ENCODE data around the gene SLC2A13.
A peak's percentile ranks its signal among the peaks of the same experiment; 100 is the strongest.

The SLC2A13 gene

DNA sequence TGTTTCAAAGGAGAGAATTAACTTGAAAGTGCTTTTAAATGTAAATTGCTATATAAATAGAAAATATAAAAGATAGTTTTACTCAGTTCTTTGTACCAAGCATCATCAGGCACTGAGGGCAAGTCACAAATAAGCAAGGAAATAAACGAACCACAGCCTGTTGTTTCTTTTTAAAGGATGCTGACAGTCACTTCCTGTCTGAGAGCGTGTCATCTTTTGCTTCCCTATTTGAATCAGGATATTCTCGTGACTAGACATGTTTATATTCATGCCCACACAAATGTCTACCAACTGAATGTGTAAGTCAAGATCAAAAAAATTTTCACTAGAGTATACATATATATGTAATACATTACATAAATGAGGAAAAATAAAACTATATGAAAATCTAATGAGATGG, 31.4 kb upstream of the SLC2A13 start:
- Histone ChIP-seq H3K4me3 (ENCODE audit: low read depth, low read length) (no peak overlapping the region), H3K36me3 (ENCODE audit: control insufficient read depth, insufficient read depth, low read length) (no peaks in the 10 kb centered on the region), H3K27ac (ENCODE audit: low read depth, low read length) (no peak overlapping the region), H3K4me1 (ENCODE audit: control insufficient read depth, insufficient read depth, low read length) (no peaks in the 10 kb centered on the region), H3K9ac (ENCODE audit: low read length) (no peak overlapping the region), H3K27me3 (ENCODE audit: control insufficient read depth, insufficient read depth, low read length) (no peaks in the 10 kb centered on the region), H3K9me3 (ENCODE audit: control insufficient read depth, insufficient read depth, low read depth, low read length) (no peaks in the 10 kb centered on the region)

DNA sequence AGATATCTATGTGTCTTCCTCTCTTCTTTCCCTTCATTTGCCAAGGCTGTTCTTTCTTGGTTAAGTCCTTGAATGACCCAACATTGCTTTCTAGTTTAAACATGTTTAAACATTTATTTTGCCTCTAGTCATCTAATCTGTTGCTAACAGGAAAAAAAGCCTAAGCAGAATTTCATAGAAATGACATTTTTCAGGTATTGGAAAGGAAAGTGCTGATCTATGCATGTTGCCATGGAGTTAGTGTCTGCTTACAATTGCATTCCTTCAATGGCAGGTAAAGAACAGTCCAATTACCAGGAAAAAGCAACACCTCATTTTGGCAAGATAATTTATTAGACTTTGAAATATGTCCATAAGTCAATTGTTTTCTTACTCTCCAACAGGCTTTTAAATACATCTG, 21.5 kb upstream of the SLC2A13 start:
- no peak overlapping the region for H3K4me3 ChIP-seq (ENCODE audit: low read depth, low read length)
- H3K27me3 ChIP-seq (ENCODE audit: control insufficient read depth, insufficient read depth, low read length) = no peaks in the 10 kb centered on the region
- H3K27ac ChIP-seq (ENCODE audit: low read depth, low read length) = no peak overlapping the region
- H3K4me1 ChIP-seq (ENCODE audit: control insufficient read depth, insufficient read depth, low read length) = no peaks in the 10 kb centered on the region
- H3K9me3 ChIP-seq (ENCODE audit: control insufficient read depth, insufficient read depth, low read depth, low read length) = no peaks in the 10 kb centered on the region
- H3K36me3 ChIP-seq (ENCODE audit: control insufficient read depth, insufficient read depth, low read length) = no peaks in the 10 kb centered on the region
- H3K9ac ChIP-seq (ENCODE audit: low read length) = no peak overlapping the region

DNA sequence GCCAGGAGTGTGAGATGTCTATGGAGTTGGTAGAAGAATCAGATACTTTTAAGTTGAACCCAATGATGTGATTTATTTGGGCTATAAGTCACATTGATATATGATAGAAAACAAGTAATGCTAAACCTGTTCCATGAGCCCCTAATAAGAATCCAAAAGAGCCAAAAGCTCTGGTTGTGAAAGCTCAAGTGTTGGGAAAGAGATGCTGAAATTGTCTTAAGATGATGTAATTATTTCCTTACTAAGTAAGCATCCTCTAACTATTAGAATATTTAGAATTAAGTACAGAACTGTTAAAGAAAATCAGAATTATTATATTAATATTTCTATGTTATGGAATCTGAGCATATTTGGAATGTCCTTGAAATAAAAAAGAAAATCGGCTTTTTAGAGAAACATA, 17.6 kb upstream of the SLC2A13 start:
- H3K4me3 ChIP-seq (ENCODE audit: low read depth, low read length) = no peak overlapping the region
- H3K27me3 ChIP-seq (ENCODE audit: control insufficient read depth, insufficient read depth, low read length) = no peaks in the 10 kb centered on the region
- H3K4me1 ChIP-seq (ENCODE audit: control insufficient read depth, insufficient read depth, low read length) = no peaks in the 10 kb centered on the region
- no peak overlapping the region for H3K27ac ChIP-seq (ENCODE audit: low read depth, low read length)
- H3K9me3 ChIP-seq (ENCODE audit: control insufficient read depth, insufficient read depth, low read depth, low read length) = no peaks in the 10 kb centered on the region
- no peaks in the 10 kb centered on the region for H3K36me3 ChIP-seq (ENCODE audit: control insufficient read depth, insufficient read depth, low read length)
- no peak overlapping the region for H3K9ac ChIP-seq (ENCODE audit: low read length)

DNA sequence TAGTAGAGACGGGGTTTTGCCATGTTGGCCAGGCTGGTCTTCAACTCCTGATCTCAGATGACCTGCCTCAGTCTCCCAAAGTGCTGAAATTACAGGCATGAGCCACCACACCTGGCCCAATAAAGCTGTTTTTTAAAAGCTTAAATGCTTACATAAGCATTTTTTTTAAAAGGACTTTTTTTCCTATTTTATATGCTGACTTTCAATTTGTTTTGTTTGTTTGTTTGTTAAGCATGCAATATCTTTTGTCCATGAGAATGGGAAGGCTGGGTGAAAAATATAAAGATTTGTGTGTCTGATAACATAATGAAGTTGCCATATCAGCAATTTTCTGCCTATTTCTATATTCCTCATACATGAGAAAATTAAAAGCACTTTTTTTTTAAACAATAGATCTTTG, 17.0 kb upstream of the SLC2A13 start:
- Histone ChIP-seq H3K9ac (ENCODE audit: low read length) (no peak overlapping the region), H3K9me3 (ENCODE audit: control insufficient read depth, insufficient read depth, low read depth, low read length) (no peaks in the 10 kb centered on the region), H3K4me1 (ENCODE audit: control insufficient read depth, insufficient read depth, low read length) (no peaks in the 10 kb centered on the region), H3K4me3 (ENCODE audit: low read depth, low read length) (no peak overlapping the region), H3K27me3 (ENCODE audit: control insufficient read depth, insufficient read depth, low read length) (no peaks in the 10 kb centered on the region), H3K36me3 (ENCODE audit: control insufficient read depth, insufficient read depth, low read length) (no peaks in the 10 kb centered on the region), H3K27ac (ENCODE audit: low read depth, low read length) (no peak overlapping the region)

DNA sequence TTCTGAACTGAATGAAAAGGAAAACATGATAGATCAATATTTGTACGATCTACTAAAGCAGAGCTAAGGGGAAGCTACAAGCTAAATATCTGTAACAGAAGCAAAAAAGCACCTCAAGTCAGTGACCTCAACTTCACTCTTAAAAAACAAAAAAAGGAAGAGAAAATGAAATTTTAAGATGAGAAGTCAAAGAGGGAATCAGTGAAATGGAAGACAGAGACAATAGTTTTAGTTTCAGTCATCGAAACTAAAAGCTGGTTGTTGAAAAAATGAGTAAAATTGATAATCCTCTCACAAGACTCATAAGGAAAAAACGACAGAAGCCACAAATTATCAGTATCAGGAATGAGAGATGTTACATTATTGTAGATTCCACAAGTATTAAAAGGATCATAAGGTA, 11.9 kb upstream of the SLC2A13 start:
- H3K9ac ChIP-seq (ENCODE audit: low read length) = no peak overlapping the region
- H3K27ac ChIP-seq (ENCODE audit: low read depth, low read length) = no peak overlapping the region
- no peaks in the 10 kb centered on the region for H3K4me1 ChIP-seq (ENCODE audit: control insufficient read depth, insufficient read depth, low read length)
- H3K27me3 ChIP-seq (ENCODE audit: control insufficient read depth, insufficient read depth, low read length) = no peaks in the 10 kb centered on the region
- no peak overlapping the region for H3K4me3 ChIP-seq (ENCODE audit: low read depth, low read length)
- no peaks in the 10 kb centered on the region for H3K36me3 ChIP-seq (ENCODE audit: control insufficient read depth, insufficient read depth, low read length)
- H3K9me3 ChIP-seq (ENCODE audit: control insufficient read depth, insufficient read depth, low read depth, low read length) = no peaks in the 10 kb centered on the region

DNA sequence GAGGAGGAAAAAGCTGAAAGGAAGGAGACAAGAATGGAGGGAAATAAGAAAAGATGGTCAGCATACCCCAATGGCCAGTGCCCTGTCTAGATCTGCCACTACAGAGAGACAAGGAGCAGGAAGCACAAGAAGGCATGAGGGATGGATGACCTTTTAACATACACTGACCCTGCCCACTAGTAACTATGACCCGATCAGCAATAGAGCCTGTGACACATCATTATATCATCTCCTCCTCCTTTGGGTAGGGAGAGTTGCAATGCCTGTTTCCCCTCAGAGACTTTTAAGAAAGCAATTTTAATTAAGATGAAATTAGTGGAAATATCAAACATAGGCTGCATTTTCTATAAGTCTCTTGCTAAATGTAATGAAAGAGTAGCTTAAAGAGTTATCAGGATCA, 4.7 kb upstream of the SLC2A13 start:
- no peak overlapping the region for H3K4me3 ChIP-seq (ENCODE audit: low read depth, low read length)
- no peak overlapping the region for H3K27ac ChIP-seq (ENCODE audit: low read depth, low read length)
- no peaks in the 10 kb centered on the region for H3K9me3 ChIP-seq (ENCODE audit: control insufficient read depth, insufficient read depth, low read depth, low read length)
- no peaks in the 10 kb centered on the region; the same call in 1 of the 2 replicates for H3K27me3 ChIP-seq (ENCODE audit: control insufficient read depth, insufficient read depth, low read length)
- H3K36me3 ChIP-seq (ENCODE audit: control insufficient read depth, insufficient read depth, low read length) = no peaks in the 10 kb centered on the region
- no peak overlapping the region for H3K9ac ChIP-seq (ENCODE audit: low read length)
- H3K4me1 ChIP-seq (ENCODE audit: control insufficient read depth, insufficient read depth, low read length) = peaks cover 9% of the 10 kb centered on the region

DNA sequence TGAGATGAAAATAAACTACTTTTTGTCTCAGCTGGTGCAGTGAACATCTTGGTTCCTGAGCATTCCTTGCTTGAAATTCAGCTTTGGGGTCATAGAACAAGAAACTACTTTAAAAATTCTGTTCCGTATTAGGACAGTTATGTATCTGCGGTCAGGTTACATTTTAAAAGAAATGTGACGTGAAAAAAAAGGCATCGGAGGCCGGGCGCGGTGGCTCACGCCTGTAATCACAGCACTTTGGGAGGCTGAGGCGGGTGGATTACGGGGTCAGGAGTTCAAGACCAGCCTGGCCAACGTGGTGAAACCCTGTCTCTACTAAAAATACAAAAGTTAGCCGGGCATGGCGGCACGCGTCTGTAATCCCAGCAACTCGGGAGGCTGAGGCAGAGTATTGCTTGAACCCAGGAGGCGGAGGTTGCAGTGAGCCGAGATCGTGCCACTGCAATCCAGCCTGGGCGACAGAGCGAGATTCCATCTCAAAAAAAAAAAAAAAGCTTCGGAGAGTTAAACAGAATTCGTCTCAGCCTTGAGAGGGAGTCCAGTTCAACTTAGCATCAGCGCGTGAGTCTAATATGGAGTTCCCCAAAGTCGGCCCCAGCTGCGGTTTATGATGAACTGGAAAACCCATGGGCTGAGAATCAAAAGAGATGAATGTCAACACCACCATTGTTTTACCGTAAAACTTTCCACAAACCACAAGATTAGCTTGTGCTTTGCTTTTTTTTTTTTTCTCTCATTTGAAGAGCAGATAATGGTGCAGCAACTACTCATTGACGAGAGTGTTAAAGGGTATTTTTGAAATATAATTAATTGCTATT, 2.1 kb upstream of the SLC2A13 start:
- no peak overlapping the region for H3K9ac ChIP-seq (ENCODE audit: low read length)
- peaks cover 9% of the 10 kb centered on the region for H3K27me3 ChIP-seq (ENCODE audit: control insufficient read depth, insufficient read depth, low read length)
- peaks cover 25% of the 10 kb centered on the region for H3K4me1 ChIP-seq (ENCODE audit: control insufficient read depth, insufficient read depth, low read length)
- no peaks in the 10 kb centered on the region for H3K9me3 ChIP-seq (ENCODE audit: control insufficient read depth, insufficient read depth, low read depth, low read length)
- H3K27ac ChIP-seq (ENCODE audit: low read depth, low read length) = no peak overlapping the region
- no peak overlapping the region for H3K4me3 ChIP-seq (ENCODE audit: low read depth, low read length)
- H3K36me3 ChIP-seq (ENCODE audit: control insufficient read depth, insufficient read depth, low read length) = no peaks in the 10 kb centered on the region

DNA sequence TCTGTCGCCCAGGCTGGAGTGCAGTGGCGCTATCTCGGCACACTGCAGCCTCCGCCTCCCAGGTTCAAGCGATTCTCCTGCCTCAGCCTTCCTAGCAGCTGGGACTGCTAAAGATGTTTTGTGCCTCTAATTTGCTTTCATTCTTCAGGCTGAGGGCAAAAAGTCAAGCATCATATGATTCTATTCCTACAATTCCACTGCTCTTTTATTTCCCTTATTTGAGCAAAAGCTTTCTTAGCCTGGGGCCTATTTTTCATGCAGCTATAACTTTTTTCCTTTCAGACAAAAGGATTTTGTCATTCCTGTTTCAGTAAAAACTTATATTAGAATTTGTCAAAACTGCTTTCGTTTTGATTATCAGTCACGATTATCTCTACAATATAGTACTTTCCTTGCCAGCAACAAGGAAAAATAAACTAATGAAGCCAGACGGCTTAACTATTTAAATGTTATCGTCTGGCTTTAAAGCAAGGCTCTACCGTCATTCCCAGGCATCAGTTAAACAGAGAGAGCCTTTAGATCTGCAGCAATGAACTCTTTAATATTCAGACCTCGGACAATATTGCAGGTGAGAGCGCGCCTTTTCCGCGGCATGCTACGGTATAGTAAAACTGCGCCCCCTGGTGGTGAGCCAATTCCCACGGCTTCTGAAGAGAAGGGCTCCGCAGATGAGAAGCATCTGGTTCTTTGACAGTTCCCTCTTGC, 1.4 kb upstream of the SLC2A13 start:
- H3K27ac ChIP-seq (ENCODE audit: low read depth, low read length) = no peak overlapping the region
- peaks cover 28% of the 10 kb centered on the region for H3K4me1 ChIP-seq (ENCODE audit: control insufficient read depth, insufficient read depth, low read length)
- no peaks in the 10 kb centered on the region for H3K9me3 ChIP-seq (ENCODE audit: control insufficient read depth, insufficient read depth, low read depth, low read length)
- no peaks in the 10 kb centered on the region for H3K36me3 ChIP-seq (ENCODE audit: control insufficient read depth, insufficient read depth, low read length)
- no peak overlapping the region for H3K4me3 ChIP-seq (ENCODE audit: low read depth, low read length)
- no peak overlapping the region for H3K9ac ChIP-seq (ENCODE audit: low read length)
- H3K27me3 ChIP-seq (ENCODE audit: control insufficient read depth, insufficient read depth, low read length) = peaks cover 9% of the 10 kb centered on the region

DNA sequence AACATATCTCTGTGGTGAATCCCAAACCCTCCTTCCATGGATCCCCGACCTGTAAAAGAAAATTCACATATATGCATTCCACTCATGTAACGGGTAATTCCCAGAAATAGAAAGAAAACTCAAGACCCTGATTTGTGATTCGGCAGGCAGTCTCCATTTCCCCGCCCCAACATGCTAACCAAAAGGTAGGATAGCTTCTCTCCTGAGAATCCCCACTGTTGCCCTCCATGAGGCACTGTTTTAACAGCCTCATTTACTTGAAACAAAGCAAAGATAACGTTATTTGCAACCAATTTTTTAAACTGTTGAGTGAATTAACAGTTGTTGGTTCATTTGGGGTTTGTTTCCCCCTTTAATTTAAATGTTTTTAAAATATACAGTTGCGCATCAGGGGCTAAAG, 774 bp upstream of the SLC2A13 start:
- peak overlapping the region; percentile 97; the same call in 1 of the 2 replicates for H3K4me3 ChIP-seq (ENCODE audit: low read depth, low read length)
- peaks cover 28% of the 10 kb centered on the region for H3K4me1 ChIP-seq (ENCODE audit: control insufficient read depth, insufficient read depth, low read length)
- no peaks in the 10 kb centered on the region for H3K36me3 ChIP-seq (ENCODE audit: control insufficient read depth, insufficient read depth, low read length)
- no peak overlapping the region for H3K9ac ChIP-seq (ENCODE audit: low read length)
- H3K27me3 ChIP-seq (ENCODE audit: control insufficient read depth, insufficient read depth, low read length) = peaks cover 9% of the 10 kb centered on the region
- H3K27ac ChIP-seq (ENCODE audit: low read depth, low read length) = no peak overlapping the region
- no peaks in the 10 kb centered on the region for H3K9me3 ChIP-seq (ENCODE audit: control insufficient read depth, insufficient read depth, low read depth, low read length)

DNA sequence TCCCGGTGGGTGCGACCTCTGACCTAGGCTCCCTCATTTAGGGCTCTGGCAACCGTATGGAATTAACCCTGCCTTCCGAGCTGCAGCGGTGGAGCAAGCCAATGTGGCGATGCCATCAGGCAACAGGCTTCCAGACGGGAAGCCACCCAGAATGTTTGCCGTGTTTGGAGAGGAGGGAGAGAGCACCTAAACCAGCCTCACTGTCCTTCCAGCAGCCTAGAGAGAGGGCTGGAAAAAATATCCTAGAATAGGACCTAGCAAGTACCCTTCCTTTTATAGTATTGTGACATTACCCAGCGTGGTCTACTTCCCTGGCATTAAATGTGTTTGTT, 287 bp upstream of the SLC2A13 start:
- H3K9ac ChIP-seq (ENCODE audit: low read length) = no peak overlapping the region
- no peak overlapping the region for H3K27ac ChIP-seq (ENCODE audit: low read depth, low read length)
- no peaks in the 10 kb centered on the region for H3K36me3 ChIP-seq (ENCODE audit: control insufficient read depth, insufficient read depth, low read length)
- H3K4me1 ChIP-seq (ENCODE audit: control insufficient read depth, insufficient read depth, low read length) = peaks cover 28% of the 10 kb centered on the region
- peaks cover 9% of the 10 kb centered on the region for H3K27me3 ChIP-seq (ENCODE audit: control insufficient read depth, insufficient read depth, low read length)
- no peaks in the 10 kb centered on the region for H3K9me3 ChIP-seq (ENCODE audit: control insufficient read depth, insufficient read depth, low read depth, low read length)
- H3K4me3 ChIP-seq (ENCODE audit: low read depth, low read length) = peak overlapping the region; percentile 97

DNA sequence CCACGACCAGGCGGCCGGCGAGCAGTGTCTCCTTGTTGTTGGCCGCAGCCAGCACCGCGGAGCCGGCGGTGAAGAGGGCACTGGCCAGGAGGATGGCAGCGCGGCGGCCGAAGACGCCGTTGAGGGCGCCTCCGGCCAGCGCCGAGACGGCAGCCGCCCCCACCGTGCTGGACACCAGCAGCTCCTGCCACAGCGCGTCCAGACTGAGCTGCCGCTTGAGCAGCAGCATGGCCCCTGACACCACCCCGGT, 691 bp downstream of the SLC2A13 start:
- Histone ChIP-seq H3K4me3 (ENCODE audit: low read depth, low read length) (peak overlapping the region; percentile 97), H3K27me3 (ENCODE audit: control insufficient read depth, insufficient read depth, low read length) (peaks cover 9% of the 10 kb centered on the region), H3K36me3 (ENCODE audit: control insufficient read depth, insufficient read depth, low read length) (no peaks in the 10 kb centered on the region), H3K9ac (ENCODE audit: low read length) (peak overlapping the region; percentile 87), H3K4me1 (ENCODE audit: control insufficient read depth, insufficient read depth, low read length) (peaks cover 28% of the 10 kb centered on the region), H3K27ac (ENCODE audit: low read depth, low read length) (no peak overlapping the region), H3K9me3 (ENCODE audit: control insufficient read depth, insufficient read depth, low read depth, low read length) (no peaks in the 10 kb centered on the region)
